Fibroblast of lung (primary cell): ENCODE results near the gene EVX1.

ENCODE experiments used
- CTCF ChIP-seq, 2 donors: IDR thresholded peaks in 1 of 2; conservative IDR thresholded peaks in 1 of 2; 1 replicate in 1 of 2; 2 replicates in 1 of 2; pipeline ENCODE4 v1.5.1; 2011 to 2012; ENCODE audit warnings: low read length in 2 of 2, control low read depth in 1 of 2, inconsistent platforms in 1 of 2, low read depth in 1 of 2, mild to moderate bottlenecking in 1 of 2
- EZH2 ChIP-seq: IDR thresholded peaks from 2 replicates; pipeline ENCODE4 v1.5.1; 2012; ENCODE audit warnings: low read length, control low read depth, mild to moderate bottlenecking; ENCODE audit errors: missing control alignments

- TF ChIP-seq CTCF (conservative IDR thresholded peaks at IDR 0.05 in 1 of 2, IDR thresholded peaks at IDR 0.05 in 1 of 2; ENCODE audit: low read depth in 1 of 2, low read length in 2 of 2) (no peak), EZH2 (peak; percentile 86)
Observed at GRCh38 chr7:27245798-27246691, 3.4 kb downstream of the EVX1 start.
